Karpas-422 (cell line): Measurements from ENCODE around the gene TMEM171. TPM values are rescaled to one million over a fixed set of nuclear protein-coding genes. Genes with fewer than 3 reads are reported as not detected.

Source experiments
- DNase-seq: peaks from one replicate; pipeline ENCODE4 v3.0.0-alpha.2; 2015
- H2AFZ ChIP-seq: fragments of 200-600 bp; sonication (generic); 2 replicates; pipeline ENCODE4 v1.6.1; 2014; ENCODE audit warnings: antibody characterized with exemption, low read length, mixed read lengths
- H3K27ac ChIP-seq: fragments of 200-600 bp; sonication (generic); 2 replicates; pipeline ENCODE4 v1.5.1; 2014; ENCODE audit warnings: mild to moderate bottlenecking, low read length, moderate library complexity
- H3K27me3 ChIP-seq: fragments of 200-600 bp; sonication (generic); 2 replicates; pipeline ENCODE4 v1.6.1; 2014; ENCODE audit warnings: low read length, mixed read lengths
- H3K36me3 ChIP-seq: fragments of 200-600 bp; sonication (generic); 2 replicates; pipeline ENCODE4 v1.6.1; 2014; ENCODE audit warnings: low read length, mixed read lengths; ENCODE audit not compliant: insufficient read depth
- H3K4me1 ChIP-seq: fragments of 200-600 bp; sonication (generic); 2 replicates; pipeline ENCODE4 v1.6.1; 2014; ENCODE audit warnings: mild to moderate bottlenecking, low read length, mixed read lengths
- H3K4me2 ChIP-seq: fragments of 200-600 bp; sonication (generic); 2 replicates; pipeline ENCODE4 v1.6.1; 2014; ENCODE audit warnings: low read length, low read depth, mild to moderate bottlenecking; ENCODE audit not compliant: poor library complexity, severe bottlenecking
- H3K4me3 ChIP-seq: fragments of 200-600 bp; sonication (generic); 2 replicates; pipeline ENCODE4 v1.5.1; 2014; ENCODE audit warnings: mild to moderate bottlenecking, antibody characterized with exemption, low read length, mixed read lengths
- H3K79me2 ChIP-seq: fragments of 200-600 bp; sonication (generic); 2 replicates; pipeline ENCODE4 v1.6.1; 2014; ENCODE audit warnings: mild to moderate bottlenecking, low read length, mixed read lengths
- H3K9ac ChIP-seq: fragments of 200-600 bp; sonication (generic); 2 replicates; pipeline ENCODE4 v1.6.0; 2014; ENCODE audit warnings: low read length
- H3K9me2 ChIP-seq: fragments of 200-600 bp; sonication (generic), shearing (Covaris generic); replicated peaks from 2 replicates; pipeline ENCODE4 v1.6.0; 2014; ENCODE audit warnings: mild to moderate bottlenecking, low read length, moderate library complexity; ENCODE audit not compliant: insufficient read depth
- H3K9me3 ChIP-seq: fragments of 300-700, 200-600 bp; sonication (generic); 2 replicates; pipeline ENCODE4 v1.6.1; 2014; ENCODE audit warnings: low read length, mixed read lengths
- H4K20me1 ChIP-seq: fragments of 200-600 bp; sonication (generic); 2 replicates; pipeline ENCODE4 v1.6.1; 2014; ENCODE audit warnings: mild to moderate bottlenecking, antibody characterized with exemption, low read length, low read depth; ENCODE audit not compliant: insufficient read depth
- total RNA-seq: library from RNA; depleted of rRNA; stranded (reverse); fragments of >200 nt; shearing (Covaris generic); gene quantifications from 2 replicates; pipeline ENCODE4 v1.2.3, GENCODE V29; 2014; ENCODE audit warnings: low replicate concordance; rRNA removed

Gene TMEM171
- total RNA-seq, 1 experiment from 2014 or later, result not detected

DNA sequence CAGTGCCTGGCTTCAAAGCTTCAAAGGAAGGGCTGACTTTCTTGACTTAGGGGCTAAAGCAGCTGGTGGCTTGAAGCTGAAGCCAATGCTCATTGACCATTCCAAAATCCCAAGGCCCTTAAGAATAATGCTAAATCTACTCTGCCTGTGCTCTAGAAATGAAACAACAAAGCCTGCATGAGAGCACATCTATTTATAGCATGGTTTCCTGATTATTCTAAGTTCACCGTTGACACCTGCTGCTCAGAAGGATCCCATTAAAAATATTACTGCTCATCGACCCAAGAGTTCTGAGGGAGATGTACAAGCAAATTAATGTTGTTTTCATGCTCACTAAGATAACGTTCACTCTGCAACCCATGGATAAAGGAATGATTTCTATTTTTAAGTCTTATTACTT lies 59.4 kb downstream of the TMEM171 start:
- Histone ChIP-seq H3K4me3 (no peak overlapping the region), H3K27me3 (no peaks in the 10 kb centered on the region), H3K79me2 (no peaks in the 10 kb centered on the region), H3K9me3 (no peaks in the 10 kb centered on the region), H3K9me2 (no peaks in the 10 kb centered on the region), H3K4me1 (peaks cover 3% of the 10 kb centered on the region), H4K20me1 (no peaks in the 10 kb centered on the region), H2AFZ (no peak overlapping the region), H3K9ac (no peak overlapping the region), H3K27ac (no peak overlapping the region), H3K36me3 (no peaks in the 10 kb centered on the region), H3K4me2 (no peak overlapping the region)
- no peak for DNase-seq

DNA sequence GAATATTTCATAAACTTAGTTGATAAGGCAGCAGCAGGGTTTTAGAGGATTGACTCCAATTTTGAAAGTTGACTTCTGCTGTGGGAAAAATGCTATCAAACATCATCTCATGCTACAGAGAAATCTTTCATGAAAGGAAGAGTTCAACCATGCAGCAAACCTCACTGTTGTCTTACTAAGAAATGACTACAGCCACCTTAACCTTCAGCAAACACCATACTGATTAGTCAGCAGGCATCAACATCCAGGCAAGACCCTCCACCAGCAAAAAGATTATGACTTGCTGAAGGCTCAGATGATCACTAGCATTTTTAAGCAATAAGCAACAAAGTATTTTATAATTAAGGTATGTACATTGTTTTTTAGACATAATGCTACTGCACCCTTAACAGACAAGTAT lies 60.2 kb downstream of the TMEM171 start:
- Histone ChIP-seq H3K9me2 (no peaks in the 10 kb centered on the region), H3K4me2 (no peak overlapping the region), H3K27me3 (no peaks in the 10 kb centered on the region), H3K4me3 (no peak overlapping the region), H3K9ac (no peak overlapping the region), H3K27ac (no peak overlapping the region), H3K9me3 (no peaks in the 10 kb centered on the region), H2AFZ (no peak overlapping the region), H3K36me3 (no peaks in the 10 kb centered on the region), H3K79me2 (no peaks in the 10 kb centered on the region), H4K20me1 (no peaks in the 10 kb centered on the region), H3K4me1 (peaks cover 3% of the 10 kb centered on the region)
- no peak for DNase-seq

Other genes with a start within 250 kb of the TMEM171 start
- gene FCHO2, start 164.5 kb upstream of the TMEM171 start, total RNA-seq, result 5.1 and 5.2 TPM in 2 replicates
- not detected in 2 replicates for gene TMEM174, start 52.6 kb downstream of the TMEM171 start, total RNA-seq